ENCODE data around the gene RPS26.
"Not testable (repeated sequence)": the region's sequence is repeated elsewhere in the genome, so short reads cannot be mapped to it uniquely, and the experiment has no call there.

Gene RPS26

GRCh38 chr12:56020423-56021184 is 21.1 kb upstream of the RPS26 start, which contains the start of gene IKZF4:
Gene IKZF4 (plus strand): TSS chr12:56021043. CDS start chr12:56021494, 451 bp downstream.
- DNase-seq: peak in 32 of 56 donors; percentile 4 to 61 (median 21)

- DNase-seq: peak in 1 of 56 donors; percentile 29
Observed at GRCh38 chr12:56021889-56022497, 19.7 kb upstream of the RPS26 start.

DNA sequence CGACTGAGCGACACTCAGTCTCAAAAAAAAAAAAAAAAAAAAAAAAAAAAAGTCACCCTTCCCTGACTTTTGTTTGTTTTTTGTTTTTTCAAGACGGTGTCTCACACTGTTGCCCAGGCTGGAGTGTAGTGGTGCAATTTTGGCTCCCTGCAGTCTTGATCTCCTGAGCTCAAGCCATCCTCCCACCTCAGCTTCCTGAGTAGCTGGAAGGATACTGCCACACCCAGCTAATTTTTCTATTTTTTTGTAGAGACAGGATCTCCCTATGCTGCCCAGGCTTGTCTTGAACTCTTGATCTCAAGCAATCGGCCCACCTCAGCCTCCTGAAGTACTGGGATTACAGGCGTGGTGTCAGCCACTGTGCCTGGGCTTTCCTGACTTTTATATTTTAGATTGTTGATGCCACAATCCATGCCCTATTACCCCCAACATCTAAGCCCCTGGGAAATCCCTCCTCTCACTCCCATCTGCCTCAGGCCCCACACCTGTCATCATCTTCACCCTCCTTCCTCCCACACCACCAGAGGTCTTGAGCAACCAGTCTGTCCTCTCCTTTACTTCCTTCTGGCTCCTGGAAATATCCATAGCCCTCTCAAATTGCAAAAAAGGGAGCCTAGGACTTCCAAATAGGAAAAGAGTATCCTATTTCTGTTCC is 13.1 kb upstream of the RPS26 start:
- no peak for DNase-seq

DNA sequence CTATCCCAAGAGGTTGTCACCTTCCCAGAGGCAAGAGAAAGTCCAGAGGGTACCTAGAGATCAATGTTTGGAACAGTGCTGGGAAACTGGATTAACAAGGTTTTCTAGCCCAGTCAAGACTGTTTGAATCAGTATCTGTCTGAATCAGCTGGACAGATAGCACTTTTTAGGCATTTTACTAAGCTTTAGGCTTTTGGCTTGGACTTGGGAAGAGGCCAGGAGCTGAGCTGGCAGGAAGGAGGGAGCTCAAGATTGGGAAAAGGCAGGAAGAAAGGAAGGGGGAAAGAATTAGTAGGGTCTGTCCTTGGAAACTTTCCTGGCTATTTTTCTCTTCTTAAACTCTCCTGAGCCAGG is 12.6 kb upstream of the RPS26 start:
- DNase-seq: no peak

GRCh38 chr12:56029666-56030293 is 11.9 kb upstream of the RPS26 start:
- DNase-seq: peak in 18 of 56 donors; percentile 1 to 49 (median 6)

- DNase-seq: no peak
Observed at GRCh38 chr12:56031987-56032386, 9.7 kb upstream of the RPS26 start.

- DNase-seq: no peak
Observed at GRCh38 chr12:56034586-56035332, 7.0 kb upstream of the RPS26 start.

- DNase-seq: no peak
Observed at GRCh38 chr12:56037161-56037560, 4.6 kb upstream of the RPS26 start.

GRCh38 chr12:56038022-56038655 is 3.6 kb upstream of the RPS26 start:
- DNase-seq: no peak

GRCh38 chr12:56040151-56040550 is 1.6 kb upstream of the RPS26 start:
- no peak for DNase-seq

- DNase-seq: peak in 4 of 56 donors; percentile 16 to 33 (median 28)
Observed at GRCh38 chr12:56040963-56041551, 661 bp upstream of the RPS26 start.

GRCh38 chr12:56042430-56042813 is 704 bp downstream of the RPS26 start:
- not testable (repeated sequence) for DNase-seq

- DNase-seq: no peak
Observed at GRCh38 chr12:56042843-56043242, 1.1 kb downstream of the RPS26 start.

DNA sequence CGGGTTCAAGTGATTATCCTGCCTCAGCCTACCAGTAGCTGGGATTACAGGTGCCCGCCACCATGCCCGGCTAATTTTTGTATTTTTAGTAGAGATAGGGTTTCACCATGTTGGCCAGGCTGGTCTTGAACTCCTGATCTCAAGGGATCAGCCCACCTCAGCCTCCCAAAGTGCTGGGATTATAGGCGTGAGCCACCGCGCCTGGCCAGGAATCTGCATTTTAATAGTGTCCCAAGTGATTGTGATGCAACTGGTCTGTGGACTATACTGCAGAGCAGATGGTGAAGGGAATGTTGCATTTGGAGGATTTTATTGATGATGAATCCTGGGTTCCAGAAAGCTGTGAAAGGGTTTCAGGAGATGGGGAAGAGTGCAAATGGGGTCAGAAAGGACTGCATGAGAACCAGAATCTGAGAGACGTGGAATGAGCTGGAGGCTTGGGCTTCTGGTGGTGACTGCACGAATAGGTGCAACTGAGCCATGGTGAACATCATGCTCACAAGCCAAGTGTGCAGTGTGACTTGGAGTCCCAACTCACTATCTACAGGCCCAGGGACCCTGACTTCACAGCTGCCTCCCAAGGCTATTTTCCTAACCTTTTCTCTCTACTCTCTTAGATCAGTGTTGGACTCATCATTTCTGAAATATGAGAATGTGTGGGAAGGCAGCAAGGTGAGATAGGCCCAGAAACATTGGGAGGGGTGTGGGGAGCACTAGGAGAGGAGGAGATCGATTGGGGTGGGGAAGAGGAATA is 4.5 kb downstream of the RPS26 start:
- no peak for DNase-seq

DNA sequence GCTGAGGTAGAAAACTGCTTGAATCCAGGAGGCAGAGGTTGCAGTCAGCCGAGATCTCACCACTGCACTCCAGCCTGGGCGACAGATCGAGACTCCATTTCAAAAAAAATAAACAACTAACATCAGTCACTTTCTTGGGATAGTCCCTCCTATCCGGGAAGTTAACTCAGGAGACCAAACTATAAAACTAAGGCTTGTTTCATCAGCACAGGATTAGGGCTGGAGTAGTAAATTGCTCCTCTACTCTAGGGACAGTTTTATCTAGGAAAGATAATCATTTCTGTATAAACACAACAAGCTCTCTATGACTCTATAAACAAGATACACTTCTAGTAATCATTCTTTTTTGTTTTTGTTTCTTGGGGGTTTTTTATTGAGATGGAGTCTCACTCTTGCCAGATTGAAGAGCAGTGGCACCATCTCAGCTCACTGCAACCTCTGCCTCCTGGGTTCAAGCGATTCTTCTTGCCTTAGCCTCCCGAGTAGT is 11.7 kb downstream of the RPS26 start:
- DNase-seq: no peak

DNA sequence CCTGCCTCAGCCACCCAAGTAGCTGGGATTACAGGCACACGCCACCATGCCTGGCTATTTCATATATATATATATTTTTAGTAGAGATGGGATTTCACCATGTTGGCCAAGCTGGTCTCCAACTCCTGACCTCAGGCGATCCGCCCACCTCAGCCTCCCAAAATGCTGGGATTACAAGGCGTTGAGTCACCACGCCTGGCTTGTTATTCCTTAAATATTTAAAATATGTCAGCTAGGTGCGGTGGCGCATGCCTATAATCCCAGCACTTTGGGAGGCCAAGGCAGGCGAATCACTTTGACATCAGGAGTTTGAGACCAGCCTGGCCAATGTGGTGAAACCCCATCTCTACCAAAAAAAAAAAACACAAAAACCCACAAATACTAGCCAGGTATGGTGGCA is 18.2 kb downstream of the RPS26 start:
- not testable (repeated sequence) for DNase-seq

- no peak for DNase-seq
Observed at GRCh38 chr12:56061982-56062381, 20.3 kb downstream of the RPS26 start.

- DNase-seq: no peak
Observed at GRCh38 chr12:56062996-56063395, 21.3 kb downstream of the RPS26 start.

DNA sequence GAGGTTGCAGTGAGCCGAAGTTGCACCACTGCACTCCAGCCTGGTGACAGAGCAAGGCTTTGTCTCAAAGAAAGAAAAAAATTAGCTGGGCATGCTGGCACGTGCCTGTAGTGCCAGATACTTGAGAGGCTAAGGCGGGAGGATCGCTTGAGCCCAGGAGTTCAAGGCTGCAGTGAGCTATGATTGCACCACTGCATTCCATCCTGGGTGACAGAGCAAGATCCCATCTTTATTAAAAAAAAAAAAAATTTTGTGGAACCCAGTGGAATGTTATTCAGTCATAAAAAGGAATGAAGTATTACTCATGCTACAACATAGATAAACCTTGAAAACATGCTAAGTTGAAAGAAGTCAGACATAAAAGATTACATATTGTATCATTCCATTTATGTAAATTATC is 29.9 kb downstream of the RPS26 start:
- DNase-seq: no peak
